ENCODE measurements around the gene KRT83.

Gene KRT83

DNA sequence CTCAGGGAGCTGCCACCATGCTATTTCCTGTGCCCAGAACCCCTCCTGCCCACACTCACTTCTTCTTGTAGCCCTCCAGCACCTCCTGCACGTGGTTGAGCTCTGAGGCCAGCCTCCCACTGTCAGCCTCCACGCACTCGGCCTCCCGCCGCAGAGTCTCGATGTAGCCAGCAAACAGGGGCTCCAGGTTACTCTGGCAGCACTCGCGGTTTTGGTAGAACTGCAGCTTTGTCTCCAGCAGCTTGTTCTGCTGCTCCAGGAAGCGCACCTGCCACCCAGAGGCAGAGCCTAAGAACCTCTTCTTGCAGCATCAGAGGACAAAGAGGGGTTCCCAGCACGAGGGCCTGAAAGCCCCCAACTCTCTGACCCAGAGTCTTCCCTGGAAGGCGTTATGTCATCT lies 2.1 kb downstream of the KRT83 start:
- peaks cover 7% of the 10 kb centered on the region; the same call in 1 of the 2 replicates for H3K27me3 ChIP-seq (ENCODE audit: insufficient read depth, low read depth)
- no peak overlapping the region for H3K4me2 ChIP-seq
- H3K9ac ChIP-seq = no peak overlapping the region
- H2AFZ ChIP-seq (ENCODE audit: low read depth) = no peak overlapping the region
- H3K27ac ChIP-seq = no peak overlapping the region
- no peaks in the 10 kb centered on the region for H3K4me1 ChIP-seq (ENCODE audit: low read depth, poor library complexity, severe bottlenecking)
- no peaks in the 10 kb centered on the region for H3K79me2 ChIP-seq (ENCODE audit: insufficient read depth, low read depth)
- no peaks in the 10 kb centered on the region for H3K36me3 ChIP-seq (ENCODE audit: insufficient read depth)
- TF ChIP-seq, protein P1, sequence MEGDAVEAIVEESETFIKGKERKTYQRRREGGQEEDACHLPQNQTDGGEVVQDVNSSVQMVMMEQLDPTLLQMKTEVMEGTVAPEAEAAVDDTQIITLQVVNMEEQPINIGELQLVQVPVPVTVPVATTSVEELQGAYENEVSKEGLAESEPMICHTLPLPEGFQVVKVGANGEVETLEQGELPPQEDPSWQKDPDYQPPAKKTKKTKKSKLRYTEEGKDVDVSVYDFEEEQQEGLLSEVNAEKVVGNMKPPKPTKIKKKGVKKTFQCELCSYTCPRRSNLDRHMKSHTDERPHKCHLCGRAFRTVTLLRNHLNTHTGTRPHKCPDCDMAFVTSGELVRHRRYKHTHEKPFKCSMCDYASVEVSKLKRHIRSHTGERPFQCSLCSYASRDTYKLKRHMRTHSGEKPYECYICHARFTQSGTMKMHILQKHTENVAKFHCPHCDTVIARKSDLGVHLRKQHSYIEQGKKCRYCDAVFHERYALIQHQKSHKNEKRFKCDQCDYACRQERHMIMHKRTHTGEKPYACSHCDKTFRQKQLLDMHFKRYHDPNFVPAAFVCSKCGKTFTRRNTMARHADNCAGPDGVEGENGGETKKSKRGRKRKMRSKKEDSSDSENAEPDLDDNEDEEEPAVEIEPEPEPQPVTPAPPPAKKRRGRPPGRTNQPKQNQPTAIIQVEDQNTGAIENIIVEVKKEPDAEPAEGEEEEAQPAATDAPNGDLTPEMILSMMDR (conservative IDR thresholded peaks at IDR 0.05; ENCODE audit: low read depth, low read length) = no peak
- no peak overlapping the region for H3K4me3 ChIP-seq (IDR thresholded peaks at IDR 0.05; ENCODE audit: insufficient read depth, low read depth, low read length)
- H4K20me1 ChIP-seq (ENCODE audit: insufficient read depth) = no peaks in the 10 kb centered on the region

DNA sequence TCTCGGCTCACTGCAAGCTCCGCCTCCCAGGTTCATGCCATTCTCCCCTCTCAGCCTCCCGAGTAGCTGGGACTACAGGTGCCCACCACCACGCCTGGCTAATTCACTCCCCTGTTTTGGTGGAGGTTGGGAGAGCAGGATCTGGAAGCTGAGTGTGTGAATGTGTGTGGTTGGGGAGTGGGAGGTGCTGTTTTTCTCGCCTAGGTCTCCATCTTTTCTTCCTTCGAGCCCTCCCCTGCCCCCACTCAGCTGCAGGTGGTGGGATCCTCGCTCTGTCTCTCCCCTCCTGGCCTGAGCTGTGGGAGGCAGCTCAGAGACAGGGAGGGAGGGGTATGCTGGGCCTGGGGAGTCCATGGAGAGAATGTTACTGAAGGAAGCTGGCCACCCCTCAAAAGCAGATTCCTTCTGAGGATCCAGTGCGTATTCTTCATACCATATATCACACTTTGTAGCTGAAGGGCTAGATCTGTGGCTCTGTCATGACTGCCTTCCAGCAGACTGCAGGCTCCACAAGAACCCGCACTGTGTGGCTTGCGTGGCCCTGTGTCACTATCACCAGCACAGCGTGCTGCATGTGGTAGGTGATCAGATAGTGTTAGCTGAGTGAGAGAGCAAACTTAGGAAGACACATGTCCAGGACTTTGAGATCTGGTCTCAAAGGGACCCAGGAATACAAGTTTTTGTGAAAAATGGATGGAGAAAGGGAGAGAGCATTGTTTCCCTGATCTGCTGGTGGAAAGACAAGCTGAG lies 2.8 kb downstream of the KRT83 start:
- Histone ChIP-seq H3K4me1 (ENCODE audit: low read depth, poor library complexity, severe bottlenecking) (no peaks in the 10 kb centered on the region), H3K27me3 (ENCODE audit: insufficient read depth, low read depth) (peaks cover 7% of the 10 kb centered on the region; the same call in 1 of the 2 replicates), H3K4me2 (no peak overlapping the region), H3K79me2 (ENCODE audit: insufficient read depth, low read depth) (no peaks in the 10 kb centered on the region), H2AFZ (ENCODE audit: low read depth) (no peak overlapping the region), H4K20me1 (ENCODE audit: insufficient read depth) (no peaks in the 10 kb centered on the region), H3K27ac (no peak overlapping the region), H3K9ac (no peak overlapping the region), H3K36me3 (ENCODE audit: insufficient read depth) (no peaks in the 10 kb centered on the region), H3K4me3 (IDR thresholded peaks at IDR 0.05; ENCODE audit: insufficient read depth, low read depth, low read length) (no peak overlapping the region)
- TF ChIP-seq, protein P1 (conservative IDR thresholded peaks at IDR 0.05; ENCODE audit: low read depth, low read length) = 0 out of 2 replicates have a peak, but pooled peaks have one; percentile 11

GRCh38 chr12:52317468-52318052 lies 3.6 kb downstream of the KRT83 start:
- H3K9ac ChIP-seq = no peak overlapping the region
- no peak overlapping the region for H3K4me3 ChIP-seq (IDR thresholded peaks at IDR 0.05; ENCODE audit: insufficient read depth, low read depth, low read length)
- no peaks in the 10 kb centered on the region for H3K79me2 ChIP-seq (ENCODE audit: insufficient read depth, low read depth)
- H3K4me2 ChIP-seq = no peak overlapping the region
- no peak overlapping the region for H2AFZ ChIP-seq (ENCODE audit: low read depth)
- TF ChIP-seq, protein P1 (conservative IDR thresholded peaks at IDR 0.05; ENCODE audit: low read depth, low read length) = no peak
- H3K27ac ChIP-seq = no peak overlapping the region
- peaks cover 7% of the 10 kb centered on the region; the same call in 1 of the 2 replicates for H3K27me3 ChIP-seq (ENCODE audit: insufficient read depth, low read depth)
- H4K20me1 ChIP-seq (ENCODE audit: insufficient read depth) = no peaks in the 10 kb centered on the region
- H3K36me3 ChIP-seq (ENCODE audit: insufficient read depth) = no peaks in the 10 kb centered on the region
- H3K4me1 ChIP-seq (ENCODE audit: low read depth, poor library complexity, severe bottlenecking) = no peaks in the 10 kb centered on the region

GRCh38 chr12:52316701-52317100 lies 4.5 kb downstream of the KRT83 start:
- Histone ChIP-seq H3K79me2 (ENCODE audit: insufficient read depth, low read depth) (no peaks in the 10 kb centered on the region), H4K20me1 (ENCODE audit: insufficient read depth) (no peaks in the 10 kb centered on the region), H3K9ac (no peak overlapping the region), H3K36me3 (ENCODE audit: insufficient read depth) (no peaks in the 10 kb centered on the region), H3K4me3 (IDR thresholded peaks at IDR 0.05; ENCODE audit: insufficient read depth, low read depth, low read length) (no peak overlapping the region), H2AFZ (ENCODE audit: low read depth) (no peak overlapping the region), H3K27ac (no peak overlapping the region), H3K4me1 (ENCODE audit: low read depth, poor library complexity, severe bottlenecking) (no peaks in the 10 kb centered on the region), H3K27me3 (ENCODE audit: insufficient read depth, low read depth) (peaks cover 7% of the 10 kb centered on the region; the same call in 1 of the 2 replicates), H3K4me2 (no peak overlapping the region)
- TF ChIP-seq, protein P1 (conservative IDR thresholded peaks at IDR 0.05; ENCODE audit: low read depth, low read length) = no peak

All from KMS-11 (cell line).